Measurements from ENCODE around the gene ZNF365. TPM values are rescaled to one million over a fixed set of nuclear protein-coding genes. Genes with fewer than 3 reads are reported as not detected.

ZNF365 gene
- total and polyA plus RNA-seq, 9 of the 15 experiments (the other 6 are each of a cell fraction or from before 2014, with no cell fraction given) = 0.03 to 0.04 TPM; not detected in 7

DNA sequence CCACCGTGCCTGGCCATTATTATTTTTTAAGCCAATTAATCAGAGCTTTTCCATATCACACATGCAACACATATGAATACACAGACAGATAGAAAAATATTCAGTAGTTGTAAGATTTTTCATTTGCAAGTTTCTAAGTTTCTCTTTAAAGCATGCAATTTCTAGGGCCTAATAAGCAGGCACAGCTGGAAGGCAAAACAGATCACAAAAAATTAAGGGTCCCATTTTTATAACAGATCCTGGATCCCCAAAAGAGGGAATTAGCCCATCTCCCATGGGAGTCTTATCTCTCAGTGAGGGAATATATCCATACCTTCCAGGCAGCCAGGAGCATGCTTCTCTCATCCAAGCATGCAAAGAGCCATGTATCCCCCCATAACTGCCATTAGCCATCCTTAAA lies 31.2 kb upstream of the ZNF365 start:
- Histone ChIP-seq H3K9me3 (replicated peaks; ENCODE audit: control insufficient read depth, insufficient read depth, low read depth, low read length) (no peaks in the 10 kb centered on the region), H3K79me2 (ENCODE audit: control insufficient read depth, insufficient read depth, low read length) (no peaks in the 10 kb centered on the region), H3K9me1 (ENCODE audit: control insufficient read depth, insufficient read depth, low read length) (no peaks in the 10 kb centered on the region), H3K9ac (ENCODE audit: insufficient read depth in 1 of 2, low read depth in 2 of 2, low read length in 2 of 2) (no peak overlapping the region), H4K20me1 (replicated peaks; ENCODE audit: control insufficient read depth, insufficient read depth, low read length) (no peaks in the 10 kb centered on the region), H3K27me3 (ENCODE audit: control insufficient read depth in 2 of 2, insufficient read depth in 2 of 2, low read length in 2 of 2) (no peaks in the 10 kb centered on the region), H3K4me1 (replicated peaks in 1 of 2; ENCODE audit: control insufficient read depth in 2 of 2, insufficient read depth in 2 of 2, low read length in 2 of 2) (no peaks in the 10 kb centered on the region), H2AFZ (ENCODE audit: low read depth, low read length) (no peak overlapping the region), H3K36me3 (ENCODE audit: control insufficient read depth, insufficient read depth, low read length) (no peaks in the 10 kb centered on the region), H3K4me2 (ENCODE audit: insufficient read depth, low read length) (no peak overlapping the region), H3K27ac (ENCODE audit: extremely low read depth, low read depth, low read length) (no peak overlapping the region), H3K4me3 (no peak overlapping the region)
- no TSS peak for BruUV-seq (replicated peaks)
- 0% methylated on average over 1 of the region's 1 CpG for WGBS (ENCODE audit: insufficient coverage, low coverage, missing lambda C conversion rate)
- no peak for ATAC-seq
- DNase-seq (ENCODE audit: extremely low read depth in 1 of 4, low spot score in 3 of 4) = no peak
- POLR2A ChIA-PET = no interaction called here
- CTCF ChIA-PET (ENCODE audit: low intra/inter-chr PET ratio) = no interaction called here
- FAIRE-seq = no peak
- TF ChIP-seq TBL1XR1 (IDR thresholded peaks at IDR 0.05; ENCODE audit: low read length in 2 of 2) = no peak
- TF ChIP-seq XRCC5 (IDR thresholded peaks at IDR 0.05; ENCODE audit: low read depth, low read length) = no peak
- TF ChIP-seq, protein P1, sequence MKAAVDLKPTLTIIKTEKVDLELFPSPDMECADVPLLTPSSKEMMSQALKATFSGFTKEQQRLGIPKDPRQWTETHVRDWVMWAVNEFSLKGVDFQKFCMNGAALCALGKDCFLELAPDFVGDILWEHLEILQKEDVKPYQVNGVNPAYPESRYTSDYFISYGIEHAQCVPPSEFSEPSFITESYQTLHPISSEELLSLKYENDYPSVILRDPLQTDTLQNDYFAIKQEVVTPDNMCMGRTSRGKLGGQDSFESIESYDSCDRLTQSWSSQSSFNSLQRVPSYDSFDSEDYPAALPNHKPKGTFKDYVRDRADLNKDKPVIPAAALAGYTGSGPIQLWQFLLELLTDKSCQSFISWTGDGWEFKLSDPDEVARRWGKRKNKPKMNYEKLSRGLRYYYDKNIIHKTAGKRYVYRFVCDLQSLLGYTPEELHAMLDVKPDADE (conservative IDR thresholded peaks at IDR 0.05; ENCODE audit: control insufficient read depth, low read depth, low read length) = no peak
- peak; percentile 42 for TF ChIP-seq ZFP36 (IDR thresholded peaks at IDR 0.05; ENCODE audit: low read depth, low read length, partially characterized antibody)
- intact Hi-C loops (cut with micrococcal nuclease) = no loop called here
- in situ Hi-C loops (cut with MboI) = no loop called here

DNA sequence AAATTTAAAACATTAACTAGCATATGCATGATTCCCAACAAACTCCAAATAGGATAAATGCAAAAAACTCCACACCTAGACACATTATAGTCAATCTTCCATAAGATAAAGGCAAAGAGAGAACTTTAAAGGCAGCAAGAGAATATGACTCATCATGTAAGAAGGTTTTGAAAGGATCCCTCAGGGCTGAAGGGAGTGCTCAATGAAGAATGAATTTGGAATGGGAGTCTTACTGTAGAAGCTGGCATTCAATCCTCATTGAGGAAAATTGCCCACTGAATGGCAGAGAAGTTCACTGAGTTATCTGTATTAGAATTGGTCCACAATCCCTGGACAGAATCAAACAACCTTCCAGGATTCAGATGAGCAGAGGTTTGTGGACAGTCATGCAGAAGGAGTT lies 26.1 kb upstream of the ZNF365 start:
- Histone ChIP-seq H2AFZ (ENCODE audit: low read depth, low read length) (no peak overlapping the region), H3K27ac (ENCODE audit: extremely low read depth, low read depth, low read length) (no peak overlapping the region), H3K4me3 (no peak overlapping the region), H3K9me3 (replicated peaks; ENCODE audit: control insufficient read depth, insufficient read depth, low read depth, low read length) (no peaks in the 10 kb centered on the region), H4K20me1 (replicated peaks; ENCODE audit: control insufficient read depth, insufficient read depth, low read length) (no peaks in the 10 kb centered on the region), H3K27me3 (ENCODE audit: control insufficient read depth in 2 of 2, insufficient read depth in 2 of 2, low read length in 2 of 2) (no peaks in the 10 kb centered on the region), H3K4me2 (ENCODE audit: insufficient read depth, low read length) (no peak overlapping the region), H3K9ac (ENCODE audit: insufficient read depth in 1 of 2, low read depth in 2 of 2, low read length in 2 of 2) (no peak overlapping the region), H3K36me3 (ENCODE audit: control insufficient read depth, insufficient read depth, low read length) (no peaks in the 10 kb centered on the region), H3K79me2 (ENCODE audit: control insufficient read depth, insufficient read depth, low read length) (no peaks in the 10 kb centered on the region), H3K9me1 (ENCODE audit: control insufficient read depth, insufficient read depth, low read length) (no peaks in the 10 kb centered on the region), H3K4me1 (replicated peaks in 1 of 2; ENCODE audit: control insufficient read depth in 2 of 2, insufficient read depth in 2 of 2, low read length in 2 of 2) (no peaks in the 10 kb centered on the region)
- in situ Hi-C loops (cut with MboI) (no loop called here), intact Hi-C loops (cut with micrococcal nuclease) (no loop called here)
- ChIA-PET POLR2A (no interaction called here), CTCF (ENCODE audit: low intra/inter-chr PET ratio) (no interaction called here)
- FAIRE-seq (no peak), ATAC-seq (no peak), DNase-seq (ENCODE audit: extremely low read depth in 1 of 4, low spot score in 3 of 4) (no peak)
- no peak for TF ChIP-seq ZNF282 (CRISPR knock-in tag; IDR thresholded peaks at IDR 0.05)
- BruUV-seq (replicated peaks) = no TSS peak
